HG03442 (cell line): Measurements from ENCODE around the gene RIPOR2.
"Not testable (repeated sequence)": the region's sequence is repeated elsewhere in the genome, so short reads cannot be mapped to it uniquely, and the experiment has no call there.

Source experiments
- ATAC-seq: cut with Tn5 transposase; IDR thresholded peaks from one replicate; pipeline ENCODE4 v1.9.1; 2021; ENCODE audit warnings: mild to moderate bottlenecking, moderate library complexity; ENCODE audit not compliant: unreplicated experiment

The RIPOR2 gene

DNA sequence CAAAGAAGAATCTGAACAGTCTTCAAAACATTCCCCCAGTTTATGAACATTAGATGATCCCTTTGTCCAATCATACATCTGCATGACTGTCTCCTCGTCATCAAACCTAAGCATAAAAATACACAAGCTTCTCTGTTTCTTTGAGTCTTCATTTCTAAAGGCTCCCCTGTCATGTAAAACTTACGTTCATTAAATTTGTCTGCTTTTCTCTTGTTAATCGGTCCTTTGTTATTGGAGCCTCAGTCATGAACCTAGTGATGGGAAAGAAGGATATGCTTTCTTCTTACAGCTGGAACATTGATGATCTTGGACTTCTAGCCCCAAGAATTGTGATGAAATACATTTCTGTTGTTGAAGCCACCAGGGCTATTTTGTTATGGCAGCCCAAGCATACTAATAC is 18.0 kb upstream of the RIPOR2 start:
- no peak for ATAC-seq

GRCh38 chr6:24951811-24952299 is 16.1 kb upstream of the RIPOR2 start:
- ATAC-seq = no peak

- no peak for ATAC-seq
These were observed 14.6 kb upstream of the RIPOR2 start for GRCh38 chr6:24950218-24950941.

GRCh38 chr6:24949020-24949569 is 13.3 kb upstream of the RIPOR2 start:
- peak; percentile 95 for ATAC-seq

DNA sequence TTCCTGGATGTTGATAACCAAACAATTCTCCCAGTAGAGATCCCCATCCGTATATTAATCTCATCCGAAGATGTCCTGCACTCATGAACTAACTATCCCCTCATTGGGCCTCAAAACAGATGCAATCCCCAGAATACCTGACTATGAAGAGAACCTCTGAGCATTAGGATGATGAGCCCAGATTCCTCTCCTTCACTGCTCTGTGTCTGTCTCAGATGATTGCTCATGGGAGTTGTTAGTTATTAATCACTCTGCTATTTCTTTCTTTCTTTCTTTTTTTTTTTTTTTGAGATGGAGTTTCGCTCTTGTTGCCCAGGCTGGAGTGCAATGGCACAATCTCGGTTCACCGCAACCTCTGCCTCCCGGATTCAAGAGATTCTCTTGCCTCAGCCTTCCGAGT is 12.5 kb upstream of the RIPOR2 start:
- not testable (repeated sequence) for ATAC-seq

- no peak for ATAC-seq
These were observed 11.9 kb upstream of the RIPOR2 start for GRCh38 chr6:24947636-24948035.

- ATAC-seq = no peak
These were observed 9.3 kb upstream of the RIPOR2 start for GRCh38 chr6:24945054-24945453.

DNA sequence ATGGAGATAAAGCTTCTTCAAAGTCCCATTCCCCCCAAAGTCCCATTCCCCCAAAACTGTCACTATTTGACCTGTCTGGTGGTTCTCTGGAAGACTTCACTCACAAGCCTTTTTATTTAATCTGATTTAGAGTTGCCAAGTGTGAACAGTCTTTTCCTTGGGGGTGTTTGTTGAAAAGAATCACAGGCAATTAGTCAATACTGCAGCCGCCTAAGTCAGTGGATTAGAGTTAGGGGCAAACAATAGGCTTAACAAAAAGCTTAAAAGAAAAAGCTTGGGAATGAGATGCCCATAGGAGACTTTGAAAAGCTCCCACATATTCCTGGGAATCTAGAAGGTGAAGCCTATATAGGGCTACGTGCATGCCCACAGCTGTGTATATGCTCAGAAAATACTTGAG is 8.0 kb upstream of the RIPOR2 start:
- ATAC-seq = no peak

GRCh38 chr6:24940311-24940917 is 4.7 kb upstream of the RIPOR2 start:
- no peak for ATAC-seq

GRCh38 chr6:24936641-24937317 is 1.0 kb upstream of the RIPOR2 start:
- peak; percentile 76 for ATAC-seq

DNA sequence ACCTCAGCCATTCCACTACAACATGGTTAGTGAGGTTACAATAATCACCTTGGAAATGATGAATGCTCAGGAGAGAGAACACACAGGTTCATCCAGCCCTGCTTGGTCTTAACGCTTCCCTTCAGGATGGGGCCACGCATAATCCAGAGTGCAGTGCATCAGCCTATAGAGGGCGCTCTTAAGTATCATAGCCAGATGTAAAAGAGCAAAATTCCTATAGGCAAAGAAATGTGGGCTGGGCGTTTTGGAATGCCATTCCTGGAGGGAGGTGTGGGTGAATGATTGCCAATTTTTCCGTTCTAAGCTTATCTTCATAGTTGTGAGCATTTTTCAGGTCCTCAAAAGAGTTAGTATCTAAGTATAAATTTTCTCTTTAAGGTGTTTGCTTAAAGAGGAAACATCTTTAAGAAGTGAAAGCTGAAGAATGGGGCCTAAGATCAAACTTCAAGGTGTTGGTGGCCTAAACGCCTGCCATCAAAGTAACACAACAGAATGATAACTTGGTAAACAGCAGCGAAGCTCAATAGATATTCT is 1.8 kb downstream of the RIPOR2 start:
- ATAC-seq = no peak

DNA sequence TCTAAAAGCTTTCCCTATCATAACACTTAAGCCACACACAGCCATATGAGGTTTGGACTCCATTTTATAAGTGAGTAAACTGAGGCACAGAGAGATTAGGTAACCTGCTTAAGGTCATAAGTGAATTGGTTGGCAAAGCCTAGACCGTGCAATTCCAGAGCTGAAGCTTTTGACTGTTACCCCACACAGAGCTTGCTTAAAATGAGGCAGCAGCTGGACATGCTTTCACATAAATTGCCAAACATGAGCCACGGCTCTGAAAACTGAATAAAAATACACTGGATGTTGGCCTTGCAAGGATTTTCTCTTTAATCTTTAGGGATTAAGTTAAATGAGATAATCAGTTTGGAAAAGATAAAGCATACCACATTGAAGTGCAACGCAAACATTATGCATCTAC is 2.5 kb downstream of the RIPOR2 start:
- ATAC-seq = no peak

DNA sequence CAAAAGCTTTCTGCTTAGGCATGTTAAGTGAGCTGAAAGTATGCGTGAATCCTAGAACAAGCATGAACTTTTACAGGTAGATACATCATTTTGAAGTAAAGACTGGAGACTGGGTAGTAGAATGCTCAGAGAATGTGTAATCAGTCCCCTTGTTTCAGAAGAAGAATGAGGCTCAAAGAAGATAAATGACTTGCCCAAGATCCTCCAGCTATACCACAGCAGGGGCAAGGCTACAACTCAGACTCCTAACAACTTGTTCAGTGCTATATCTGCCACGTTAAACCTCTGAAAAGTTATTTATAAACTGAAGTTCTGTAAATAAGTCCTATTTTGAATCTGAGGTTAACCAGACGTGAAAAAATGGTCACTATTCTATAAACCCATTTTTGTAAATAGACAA is 2.9 kb downstream of the RIPOR2 start:
- ATAC-seq = peak; percentile 21

GRCh38 chr6:24931718-24932691 is 3.8 kb downstream of the RIPOR2 start:
- peak; percentile 29 for ATAC-seq

GRCh38 chr6:24931296-24931695 is 4.5 kb downstream of the RIPOR2 start:
- no peak for ATAC-seq

DNA sequence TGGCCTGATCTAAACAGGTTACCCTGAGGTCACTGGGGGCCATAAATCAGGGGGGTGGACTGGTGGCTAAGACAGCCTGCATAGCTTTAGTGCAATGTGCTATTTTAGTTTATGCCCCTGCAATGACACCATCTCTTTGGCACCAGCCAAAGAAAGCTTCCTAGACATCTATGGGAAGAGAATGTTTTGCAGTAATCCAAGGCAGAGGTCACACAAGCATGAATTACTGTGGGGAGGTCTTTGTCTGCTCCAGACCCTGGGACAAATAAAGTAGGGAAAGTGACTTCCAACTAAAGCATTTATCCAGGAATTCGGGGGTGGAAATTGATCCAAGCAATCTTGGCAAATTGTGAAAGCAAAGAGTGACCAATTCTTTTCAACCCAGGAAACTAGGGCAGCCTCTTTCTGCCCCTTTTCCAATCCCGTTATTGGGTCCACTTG is 5.3 kb downstream of the RIPOR2 start:
- no peak for ATAC-seq

DNA sequence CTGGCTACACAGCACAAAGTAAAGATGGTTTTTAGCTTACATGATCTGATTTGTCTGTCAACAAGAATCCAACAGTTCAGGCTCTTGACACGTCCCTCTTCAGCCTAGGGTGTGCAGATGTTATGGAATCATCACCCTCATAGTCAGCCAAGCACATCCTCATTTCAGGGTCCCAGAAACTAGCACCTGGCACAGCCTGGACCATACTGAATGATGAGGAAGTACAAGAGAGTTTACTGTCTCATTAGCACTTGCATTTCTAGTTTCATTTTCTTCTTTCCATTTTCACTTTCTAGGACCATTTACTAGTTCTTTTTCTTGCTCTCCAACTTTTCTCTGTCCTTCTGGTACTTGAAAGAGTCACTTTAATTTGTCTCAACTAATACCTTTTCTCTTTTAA is 6.5 kb downstream of the RIPOR2 start:
- peak; percentile 31 for ATAC-seq

DNA sequence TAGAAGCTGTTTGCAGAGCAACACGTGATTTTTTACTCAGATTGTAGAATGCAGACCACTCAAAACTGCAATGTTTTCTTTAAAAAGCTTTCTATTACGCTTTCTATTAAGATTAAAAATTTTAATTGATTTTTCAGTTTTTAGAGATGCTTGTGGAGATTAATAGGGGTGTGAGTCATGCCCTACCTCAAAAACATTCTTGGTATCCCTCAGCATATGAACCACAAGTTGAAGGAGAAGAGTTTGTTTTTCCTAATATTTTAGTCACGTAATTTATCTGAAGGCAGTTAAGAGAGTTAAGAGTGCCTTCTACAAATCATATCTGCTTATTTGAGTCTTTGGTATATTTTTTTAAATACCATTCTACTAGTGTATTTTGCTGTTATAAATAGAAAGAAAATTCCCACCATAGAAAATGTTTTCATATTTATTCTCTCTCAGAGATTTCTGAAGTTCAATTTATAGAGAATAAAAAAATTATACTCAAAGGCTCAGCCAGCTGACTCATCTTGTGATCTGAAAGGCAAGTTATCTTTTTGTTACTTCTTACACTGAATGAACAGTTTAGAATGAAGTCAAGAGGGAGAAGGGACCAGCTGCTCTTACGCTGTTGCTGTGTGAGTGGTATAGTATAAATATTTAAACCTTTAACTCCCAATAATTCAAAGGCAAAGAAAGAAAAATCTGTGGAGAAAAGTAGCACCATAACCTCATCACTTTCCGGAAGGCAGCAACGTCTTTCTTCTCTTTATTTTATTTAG is 7.6 kb downstream of the RIPOR2 start:
- no peak for ATAC-seq

DNA sequence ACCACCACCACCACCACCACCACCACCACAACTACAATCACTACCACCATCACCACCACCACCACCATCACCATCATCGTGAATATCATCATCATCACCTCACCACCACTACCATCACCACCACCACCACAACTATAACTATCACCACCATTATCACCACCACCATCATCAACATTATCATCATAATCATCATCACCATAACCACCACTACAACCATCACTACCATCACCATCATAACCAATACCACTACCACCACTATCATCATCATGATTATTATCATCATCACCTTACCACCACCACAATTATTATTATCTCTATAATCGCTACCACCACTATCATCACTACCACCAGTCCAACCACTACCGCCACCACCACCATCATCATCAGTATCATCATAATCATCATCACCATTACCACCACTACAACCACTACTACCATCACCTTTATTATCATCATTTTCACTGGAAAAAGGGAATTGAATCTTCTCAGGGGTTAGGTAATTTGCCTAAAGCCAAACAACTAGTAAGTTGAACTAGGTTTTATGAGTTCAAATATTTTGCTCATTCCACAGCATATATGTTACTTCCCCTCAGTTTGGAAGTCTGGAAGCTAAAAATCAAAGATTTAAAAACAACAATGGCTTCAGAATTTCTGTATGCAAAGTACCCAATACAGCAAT is 8.3 kb downstream of the RIPOR2 start:
- ATAC-seq = no peak
